ENCODE data around the gene CRTC1. TPM values are rescaled to one million over a fixed set of nuclear protein-coding genes. Genes with fewer than 3 reads are reported as not detected.

Gene CRTC1
- total RNA-seq = 13.1 and 15.5 TPM in 2 replicates

- POLR2A ChIA-PET = interaction anchor here (0.8 to 1.6 kb wide), 4 partner anchors 17 to 162 kb away, joined by 3 to 8 read pairs (median 4); no protein-coding TSS in a partner anchor
- TF ChIP-seq CTCF (IDR thresholded peaks at IDR 0.05) = no peak
These were observed at the start of gene CRTC1 for GRCh38 chr19:18683109-18683957. Gene CRTC1, plus strand, starts transcription at chr19:18683680. Its CDS starts 23 bp downstream, at chr19:18683703.

GRCh38 chr19:18634612-18635297 lies 48.7 kb upstream of the CRTC1 start:
- Mint-ChIP-seq H3K27me3 (peaks cover under 1% of the 10 kb centered on the region), H3K4me1 (peaks cover 23% of the 10 kb centered on the region), H3K4me3 (no peak overlapping the region), H3K36me3 (ENCODE audit: low read depth) (no peaks in the 10 kb centered on the region), H3K9me3 (no peaks in the 10 kb centered on the region), H3K27ac (no peak overlapping the region)
- POLR2A ChIA-PET = no interaction called here
- DNase-seq (no peak), ATAC-seq (ENCODE audit: low read depth) (no peak)
- intact Hi-C loops (cut with micrococcal nuclease) = loop anchor here (5.0 kb wide), 2 partner anchors 153 to 398 kb away; partner anchors contain the start of genes ARMC6 and SUGP2
- TF ChIP-seq CTCF (IDR thresholded peaks at IDR 0.05) = no peak
- CTCF ChIA-PET = no interaction called here

More at GRCh38 chr19:18683109-18683957, at the start of gene CRTC1:
- peak; percentile 87 for ATAC-seq (ENCODE audit: low read depth)
- intact Hi-C loops (cut with micrococcal nuclease) = loop anchor here (1.0 to 5.0 kb wide), 4 partner anchors 17 to 234 kb away; partner anchors contain the start of genes COPE, DDX49, ELL and KLHL26
- Mint-ChIP-seq H3K36me3 (ENCODE audit: low read depth) (peaks cover 4% of the 10 kb centered on the region), H3K27ac (peak within 1 kb of the TSS; percentile 95), H3K4me1 (peaks cover 31% of the 10 kb centered on the region), H3K9me3 (no peaks in the 10 kb centered on the region), H3K27me3 (no peaks in the 10 kb centered on the region), H3K4me3 (peak within 1 kb of the TSS; percentile 92)
- DNase-seq = peak; percentile 96
- CTCF ChIA-PET = no interaction called here

- DNase-seq (no peak), ATAC-seq (ENCODE audit: low read depth) (no peak)
- Mint-ChIP-seq H3K27me3 (no peaks in the 10 kb centered on the region), H3K4me3 (peak overlapping the region; percentile 88), H3K27ac (peak overlapping the region; percentile 84), H3K4me1 (peaks cover 23% of the 10 kb centered on the region), H3K36me3 (ENCODE audit: low read depth) (no peaks in the 10 kb centered on the region), H3K9me3 (no peaks in the 10 kb centered on the region)
- CTCF ChIA-PET = no interaction called here
- POLR2A ChIA-PET = no interaction called here
- intact Hi-C loops (cut with micrococcal nuclease) = loop anchor here (1.0 to 5.0 kb wide), 12 partner anchors 47 to 556 kb away; partner anchors contain the start of genes ARMC6, BORCS8, COPE and CRTC1
- no peak for TF ChIP-seq CTCF (IDR thresholded peaks at IDR 0.05)
These were observed 47.7 kb upstream of the CRTC1 start for GRCh38 chr19:18635831-18636182.

GRCh38 chr19:18636183-18636968 lies 47.1 kb upstream of the CRTC1 start:
- Mint-ChIP-seq H3K36me3 (ENCODE audit: low read depth) (no peaks in the 10 kb centered on the region), H3K27ac (peak overlapping the region; percentile 84), H3K9me3 (no peaks in the 10 kb centered on the region), H3K27me3 (no peaks in the 10 kb centered on the region), H3K4me1 (peaks cover 23% of the 10 kb centered on the region), H3K4me3 (peak overlapping the region; percentile 88)
- intact Hi-C loops (cut with micrococcal nuclease) = loop anchor here (1.0 to 5.0 kb wide), 12 partner anchors 46 to 556 kb away; partner anchors contain the start of genes ARMC6, BORCS8, COPE and CRTC1
- peak; percentile 99 for DNase-seq
- ChIA-PET CTCF (no interaction called here), POLR2A (no interaction called here)
- no peak for TF ChIP-seq CTCF (IDR thresholded peaks at IDR 0.05)
- peak; percentile 86 for ATAC-seq (ENCODE audit: low read depth)
